Activated CD4-positive, CD25-positive, alpha-beta regulatory T cell (primary cell): ENCODE results near the gene PPP1R14D.
A peak's percentile ranks its signal among the peaks of the same experiment; 100 is the strongest.

Source experiments
- DNase-seq, 4 experiments: peaks; one replicate each; lab custom pipeline; 2025; lab: John Stamatoyannopoulos, UW

PPP1R14D gene

DNA sequence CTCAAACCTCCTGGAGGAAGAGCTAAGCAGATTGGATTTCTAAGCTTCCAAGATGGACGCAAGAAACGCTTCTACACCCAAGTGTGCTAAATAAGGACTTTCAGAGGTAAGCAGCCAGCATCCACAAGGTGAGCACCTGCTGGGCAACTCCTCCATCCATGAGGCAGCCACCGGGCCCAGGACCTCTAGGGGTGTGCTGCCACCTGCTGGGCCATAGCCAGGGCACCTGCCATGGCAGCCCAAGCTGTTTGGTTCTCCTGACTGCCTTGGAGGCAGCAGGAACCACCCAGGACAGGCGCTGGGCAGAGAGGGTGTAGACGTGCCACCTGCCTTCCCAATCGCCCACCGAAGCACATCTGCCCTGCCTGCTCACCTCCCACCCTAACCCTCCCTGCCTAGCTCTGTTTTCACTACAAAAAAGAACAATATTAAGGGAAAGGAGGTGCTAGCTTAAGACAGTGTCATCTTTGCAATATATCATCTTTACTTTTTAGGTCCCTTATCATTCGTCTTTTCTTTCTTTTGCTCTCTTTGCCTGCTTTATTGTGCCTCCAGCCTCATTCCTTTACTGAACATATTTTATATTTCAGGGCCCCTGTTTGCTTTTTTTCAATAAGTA is 45.8 kb downstream of the PPP1R14D start:
- peak; percentile 59 to 66 (median 63) for DNase-seq

DNA sequence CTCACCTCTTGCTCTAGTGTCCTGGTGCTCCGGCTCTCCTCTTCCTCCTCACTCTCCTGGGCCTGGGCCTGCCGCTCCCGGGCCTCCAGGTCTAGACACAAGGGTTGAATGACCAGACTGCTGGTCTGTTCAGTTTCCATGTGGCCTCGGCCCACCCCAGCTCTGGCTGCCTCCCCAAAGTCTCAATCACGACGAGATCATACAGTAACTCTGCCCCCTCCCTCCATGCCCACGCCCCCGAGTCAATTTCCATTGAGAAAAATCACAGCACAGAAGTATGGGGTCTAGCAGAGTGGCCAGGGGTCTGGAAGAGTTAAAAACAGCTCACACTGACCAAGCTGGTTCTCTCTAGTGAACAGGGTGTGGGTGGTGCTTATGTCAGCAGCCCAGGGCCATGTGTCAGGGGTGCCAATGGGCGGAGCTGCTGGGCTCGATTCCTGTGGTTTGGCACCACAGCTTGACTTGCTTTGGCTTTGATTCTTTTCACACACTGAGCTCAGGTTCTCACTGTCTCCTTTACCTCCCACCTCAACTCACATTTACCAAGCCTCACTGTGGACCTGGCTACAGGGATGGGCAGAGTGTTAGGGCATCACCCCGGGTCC is 51.9 kb downstream of the PPP1R14D start:
- no peak for DNase-seq

DNA sequence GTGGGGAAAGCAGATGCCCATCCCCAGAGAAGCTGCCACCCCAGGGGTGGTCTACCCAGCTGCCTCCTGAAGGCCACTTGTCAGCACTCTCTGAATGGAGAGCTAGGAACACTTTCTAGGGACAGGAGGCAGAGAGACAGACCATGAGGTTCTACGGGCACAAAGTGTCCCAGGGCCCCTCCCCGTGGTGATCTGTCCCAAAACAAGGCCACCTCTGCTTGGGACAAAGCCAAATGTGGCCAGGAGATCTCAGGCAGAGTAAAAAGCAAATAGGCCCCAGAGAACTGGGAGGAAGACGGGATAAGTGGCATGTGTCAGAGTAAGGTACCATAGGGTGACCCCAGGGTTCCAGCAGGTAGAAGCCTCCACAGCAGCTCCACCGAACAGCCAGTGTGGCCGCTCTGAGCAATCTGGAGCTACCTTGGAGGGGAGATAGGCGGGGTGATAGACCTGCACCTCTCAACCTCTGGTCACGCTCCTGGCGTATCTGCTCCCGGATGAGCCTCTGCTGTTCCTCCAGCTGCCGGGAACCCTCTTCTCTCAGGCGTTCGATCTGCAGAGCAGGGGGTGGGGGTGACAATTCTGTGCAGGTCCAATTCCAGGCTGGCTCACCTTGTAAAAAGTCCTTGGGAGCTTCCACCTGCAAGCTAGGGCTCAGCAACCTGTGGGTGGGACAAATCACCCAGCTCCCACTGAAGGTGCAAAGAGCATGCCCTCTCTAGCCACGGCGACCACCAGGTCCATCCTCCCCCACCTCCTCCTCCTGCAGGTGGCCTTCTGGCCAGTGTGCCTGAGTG is 52.6 kb downstream of the PPP1R14D start:
- DNase-seq: no peak

DNA sequence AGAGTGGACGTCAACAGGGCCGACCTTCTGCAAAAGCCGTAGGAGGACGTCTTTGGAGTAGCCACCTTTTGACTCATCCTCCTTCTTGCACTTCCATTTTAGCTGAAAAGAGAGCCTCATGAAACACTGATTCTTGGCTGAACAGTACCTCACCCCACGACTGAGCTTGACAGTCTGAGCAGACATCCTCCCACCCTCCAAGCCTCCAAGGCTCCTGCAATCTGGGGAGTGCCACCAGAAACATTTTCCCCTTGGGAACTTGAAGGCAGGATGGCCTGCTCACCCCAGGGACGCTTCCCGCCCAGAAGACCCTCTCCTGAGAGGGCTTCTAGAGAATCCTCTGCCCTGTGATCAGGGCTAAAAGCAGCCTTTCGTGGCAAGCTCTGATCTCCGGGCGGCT is 53.5 kb downstream of the PPP1R14D start:
- no peak for DNase-seq

DNA sequence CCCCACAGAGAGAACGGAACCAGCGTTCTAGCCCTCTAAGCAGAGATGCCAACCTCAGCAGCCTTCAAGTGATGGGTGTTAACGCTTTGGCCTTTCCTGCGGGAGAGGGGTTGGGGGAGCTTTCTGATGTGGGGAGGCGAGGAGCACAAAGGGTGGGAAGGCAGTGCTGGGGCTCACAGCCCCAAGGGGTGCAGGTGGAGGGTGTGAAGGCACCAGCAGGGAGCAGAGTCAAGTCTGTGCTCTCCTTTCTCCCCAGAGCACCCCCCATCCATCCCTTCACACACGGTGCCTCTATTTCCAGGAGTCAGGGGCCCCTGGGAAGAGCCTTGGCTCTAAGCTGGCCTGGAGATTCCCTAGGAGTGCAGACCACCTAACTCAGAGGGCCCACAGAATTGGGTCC is 54.6 kb downstream of the PPP1R14D start:
- DNase-seq: no peak

DNA sequence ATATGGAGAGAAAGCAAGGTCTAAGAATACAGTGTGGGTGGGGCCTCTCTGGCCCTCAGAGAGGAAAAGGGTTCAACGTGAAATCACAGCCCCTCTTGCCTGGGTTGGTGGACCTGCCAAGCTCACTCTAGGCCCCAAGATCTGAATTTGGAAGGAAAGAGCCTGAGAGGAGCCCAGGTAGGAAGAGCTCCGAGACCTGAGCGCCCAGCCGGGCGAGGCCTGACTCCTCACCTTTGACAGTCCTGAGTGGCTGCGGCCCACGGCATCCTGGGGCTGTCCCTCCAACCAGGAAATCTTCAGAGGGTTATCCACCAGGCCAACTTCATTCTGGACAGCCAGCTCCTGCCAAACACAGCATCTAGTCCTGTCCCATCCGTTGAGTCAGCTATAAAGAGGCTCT is 55.0 kb downstream of the PPP1R14D start:
- DNase-seq: no peak

DNA sequence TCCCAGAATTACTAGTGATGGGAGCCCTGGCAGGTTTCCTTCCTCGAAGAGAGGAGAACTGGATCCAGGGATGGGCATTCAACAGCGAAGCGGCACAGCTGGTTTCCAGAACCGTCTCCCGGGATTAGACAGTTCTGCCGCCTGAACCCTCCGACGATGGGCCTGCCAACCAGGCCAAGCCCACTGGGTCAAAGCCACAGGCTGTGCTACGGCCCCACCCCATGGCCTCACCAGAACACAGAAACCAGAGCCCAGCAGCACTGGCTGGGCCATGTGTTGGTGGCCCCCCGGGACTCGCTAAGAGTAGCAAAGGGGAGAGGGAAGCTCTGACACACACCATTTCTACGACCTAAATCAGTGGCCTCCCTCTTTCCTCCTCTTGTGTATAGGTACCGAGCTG is 56.5 kb downstream of the PPP1R14D start:
- no peak for DNase-seq

DNA sequence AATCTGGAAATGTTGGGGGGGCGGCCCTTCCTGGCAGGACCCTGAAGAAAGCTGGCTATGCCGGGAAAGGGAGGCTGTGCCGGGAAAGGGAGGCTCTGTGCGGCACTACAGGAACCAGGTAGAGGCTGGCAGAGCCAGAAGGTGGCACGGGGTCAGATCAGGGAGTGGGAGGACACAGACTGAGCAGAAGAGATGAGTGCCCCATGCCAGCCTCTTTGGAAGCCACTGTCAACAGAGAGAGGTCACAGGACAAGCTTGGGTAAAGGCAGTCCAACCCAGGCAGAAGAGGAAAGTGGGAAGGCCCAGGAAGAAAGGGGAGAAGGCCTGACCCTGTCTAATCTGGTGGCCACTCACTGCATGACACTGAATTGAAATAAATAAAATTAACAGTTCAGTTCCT is 57.3 kb downstream of the PPP1R14D start:
- no peak for DNase-seq

DNA sequence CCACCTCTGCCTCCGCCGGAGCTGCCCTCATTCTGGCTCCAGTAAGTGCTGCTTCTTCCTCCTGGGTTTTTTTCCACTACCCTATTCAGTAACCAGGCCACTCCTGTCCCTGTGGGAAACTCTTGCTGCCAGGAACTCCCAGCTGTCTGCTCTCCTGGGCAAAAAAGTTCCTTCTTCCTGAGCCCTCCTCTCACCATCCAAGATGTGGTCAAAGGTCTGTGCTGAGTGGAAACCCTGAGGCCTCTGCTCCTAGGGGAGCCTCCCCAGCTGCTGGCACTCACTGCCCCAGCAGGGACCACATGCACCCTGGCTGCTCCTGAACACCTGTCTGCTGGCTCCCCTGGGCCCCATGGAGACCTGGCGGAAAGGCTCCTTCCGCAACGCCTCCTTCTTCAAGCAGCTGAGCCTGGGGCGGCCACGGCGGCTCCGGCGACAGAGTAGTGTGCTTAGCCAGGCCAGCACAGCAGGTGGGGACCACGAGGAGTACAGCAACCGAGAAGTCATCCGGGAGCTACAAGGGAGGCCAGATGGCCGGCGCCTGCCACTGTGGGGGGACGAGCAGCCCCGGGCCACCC is 58.3 kb downstream of the PPP1R14D start:
- DNase-seq: no peak

DNA sequence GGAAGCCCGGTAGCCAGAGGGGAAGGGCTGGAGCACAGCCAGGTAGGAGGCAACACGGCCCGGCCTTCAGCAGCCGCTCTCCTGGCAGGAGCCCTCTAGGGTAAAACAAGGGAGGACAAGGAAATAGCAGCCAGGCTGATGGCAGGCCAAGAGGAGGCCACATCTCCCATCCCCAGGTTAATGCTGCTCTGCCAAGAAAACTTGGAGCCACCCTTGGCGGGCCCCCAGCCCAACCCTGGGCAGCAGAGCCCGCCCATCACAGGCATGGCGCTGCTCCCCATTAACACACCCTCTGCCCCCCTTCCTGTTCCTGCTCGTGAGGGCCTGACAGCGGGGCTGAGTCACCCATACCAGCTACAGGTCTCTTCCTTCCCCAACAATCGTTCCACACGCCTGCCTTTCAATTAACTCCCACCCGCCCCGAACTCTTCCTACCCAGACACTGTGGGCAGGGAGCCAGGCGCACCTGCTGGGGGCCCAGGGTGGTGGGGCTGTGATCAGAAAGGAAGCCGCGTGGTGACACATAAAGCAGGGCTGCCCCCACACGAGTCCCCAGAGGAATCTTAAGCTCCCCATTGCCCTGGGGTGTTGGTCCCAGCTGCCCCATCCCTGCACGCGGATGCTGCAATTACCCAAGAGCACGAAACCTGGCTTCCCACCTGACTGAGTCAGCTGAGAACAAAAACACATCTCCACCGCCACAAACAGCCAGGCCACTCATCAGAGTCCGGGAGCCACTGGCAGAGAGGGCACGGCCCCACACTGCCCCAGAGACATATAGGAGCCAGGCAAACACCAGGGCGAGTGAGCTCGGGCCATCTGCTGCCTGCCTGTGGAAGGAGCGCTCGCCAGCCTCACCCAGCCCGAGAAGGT is 59.0 kb downstream of the PPP1R14D start, which contains the start of gene C15orf62:
Gene C15orf62 (plus strand): TSS at position 707 of the 873 bp plus-strand sequence. CDS start 516 bp downstream, outside the sequence.
- peak; percentile 22 to 44 (median 32) for DNase-seq

DNA sequence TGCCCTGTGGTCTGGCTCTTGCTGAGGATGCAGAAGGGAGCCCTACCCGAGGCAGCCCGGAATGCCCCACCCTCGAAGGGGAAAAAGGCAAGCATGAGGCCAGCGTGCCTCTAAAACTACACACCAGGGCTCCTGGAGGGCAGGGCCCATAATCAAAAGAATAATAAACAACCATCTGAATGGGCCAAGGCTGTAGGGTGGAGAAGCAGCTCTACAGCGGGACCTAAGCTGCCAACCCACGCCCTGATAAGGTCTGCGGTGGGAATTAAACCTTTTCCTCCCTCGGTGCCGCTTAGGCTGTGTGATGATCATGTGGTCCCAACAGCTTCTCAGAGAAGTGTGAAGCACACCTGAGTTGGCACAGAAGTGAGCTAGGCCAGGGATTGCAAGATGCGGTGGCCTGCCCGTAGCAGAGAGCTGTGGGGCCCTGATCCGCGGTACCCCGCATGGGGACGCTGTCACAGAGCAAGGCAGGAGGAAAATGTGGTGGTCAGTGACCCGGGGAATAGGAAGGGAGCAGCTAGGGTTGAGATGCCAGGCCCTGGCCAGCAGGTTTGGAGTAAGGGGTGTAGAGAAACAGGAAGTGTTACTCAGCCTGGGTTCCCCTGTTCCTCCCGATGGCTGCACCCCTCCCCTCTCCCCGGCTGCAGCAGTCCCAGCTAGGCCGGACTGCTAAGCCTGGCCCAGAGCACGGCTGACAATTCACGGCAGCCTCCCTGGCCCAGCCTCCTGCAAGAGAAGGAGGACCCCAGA is 59.8 kb downstream of the PPP1R14D start:
- DNase-seq: no peak

DNA sequence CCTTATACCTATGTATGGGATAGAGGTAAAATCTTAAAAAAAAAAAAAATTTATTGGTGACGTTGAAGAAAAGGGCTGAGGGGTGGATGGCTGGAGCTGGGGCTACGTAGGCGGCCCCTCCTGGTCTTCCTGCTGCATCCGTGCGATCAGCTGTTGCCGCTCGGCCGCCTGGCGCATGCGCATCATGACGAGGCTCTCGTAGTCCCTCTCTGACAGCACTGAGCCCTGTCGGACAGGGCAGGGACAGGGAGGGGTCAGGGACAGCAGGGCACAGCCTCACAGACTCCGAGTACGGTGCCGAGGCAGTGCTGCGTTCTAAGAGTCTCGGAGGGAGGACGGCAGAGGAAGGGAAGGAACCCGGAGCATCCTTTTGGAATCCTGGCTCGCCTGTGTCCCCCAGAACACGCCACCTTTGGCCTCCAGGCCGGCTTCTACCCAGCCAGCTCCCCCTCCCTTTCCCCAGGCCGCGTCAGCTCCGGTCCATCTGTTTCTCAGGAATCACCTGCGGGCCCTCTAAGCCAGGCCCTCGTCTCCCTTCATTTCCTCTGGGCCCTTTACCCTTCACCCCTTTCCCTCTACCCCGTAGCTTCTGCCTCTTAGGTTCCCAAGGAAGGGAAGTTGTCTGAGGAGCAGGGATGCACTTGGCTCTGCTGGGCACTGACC is 60.5 kb downstream of the PPP1R14D start:
- no peak for DNase-seq

DNA sequence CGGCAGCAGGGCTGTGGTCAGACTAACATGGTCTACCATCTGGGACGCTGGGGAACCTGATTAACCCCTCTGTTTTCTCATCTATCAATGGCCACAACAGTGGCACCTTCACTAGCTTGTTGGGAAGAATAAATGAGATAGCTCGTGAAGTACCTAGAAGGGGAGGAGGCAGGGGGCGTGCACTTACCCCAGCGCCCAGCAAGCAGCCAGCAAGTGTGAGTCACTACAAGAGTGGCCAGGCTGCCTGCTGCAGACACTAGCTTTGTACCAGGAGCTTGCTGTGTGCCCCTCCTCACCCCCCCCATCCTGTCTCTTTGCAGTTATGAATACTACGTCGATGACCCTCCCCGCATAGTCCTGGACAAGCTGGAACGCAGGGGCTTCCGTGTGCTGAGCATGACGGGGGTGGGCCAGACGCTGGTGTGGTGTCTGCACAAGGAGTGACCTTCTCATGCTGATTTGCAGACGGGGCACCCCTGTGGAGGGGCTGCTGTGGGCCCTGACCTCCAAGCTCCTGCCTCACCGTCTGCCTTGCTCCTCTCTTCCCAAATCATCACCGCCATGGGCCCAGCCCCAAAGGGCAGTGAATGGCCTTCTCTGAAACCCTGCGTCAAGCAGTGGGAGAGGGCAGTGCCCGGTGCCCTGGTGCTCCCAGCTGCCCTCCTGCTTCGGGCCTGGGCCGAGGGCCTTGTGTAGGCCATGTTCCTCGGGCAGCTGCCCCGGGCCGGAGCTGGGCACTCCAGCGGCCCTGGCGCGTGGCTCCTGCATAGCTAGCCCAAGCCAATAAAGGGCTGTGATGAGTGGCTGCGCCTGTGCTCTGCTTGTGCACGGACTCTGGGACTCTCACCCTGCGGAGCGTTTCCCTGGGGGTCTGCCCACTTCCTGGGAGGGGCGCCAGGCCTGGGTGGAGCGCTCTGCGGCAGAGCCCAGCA is 61.3 kb downstream of the PPP1R14D start:
- no peak for DNase-seq

DNA sequence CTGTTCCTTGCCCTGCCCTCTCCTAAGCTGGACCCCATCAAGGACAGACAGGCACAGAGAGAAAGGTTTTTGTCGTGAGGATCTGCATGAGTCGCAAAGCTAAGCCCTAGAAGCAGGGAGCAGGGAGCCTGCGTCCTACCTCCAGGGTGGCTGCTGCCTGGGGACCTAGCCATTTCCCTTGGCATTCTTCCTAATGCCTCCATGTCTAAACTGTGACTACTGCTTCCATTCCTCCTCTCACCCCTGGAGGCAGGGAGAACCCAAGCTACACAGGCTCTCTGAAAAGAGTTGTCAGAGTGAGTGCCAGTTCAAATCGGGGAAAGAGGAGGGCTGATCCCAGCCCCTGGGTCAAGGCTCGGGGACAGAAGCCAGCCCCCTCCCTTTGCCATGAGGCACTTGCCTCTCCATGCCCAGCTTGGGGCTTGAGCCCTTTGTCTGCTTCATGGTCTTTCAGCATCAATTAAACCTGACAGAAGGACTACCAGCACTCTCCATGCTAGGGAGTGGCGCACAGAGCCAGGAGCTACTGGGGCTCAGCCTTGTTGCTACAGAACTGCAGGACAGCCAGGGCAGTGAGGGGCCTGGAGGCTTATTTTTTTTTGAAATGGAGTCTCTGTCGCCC is 62.2 kb downstream of the PPP1R14D start:
- no peak for DNase-seq
